OCI-LY1 (cell line): ENCODE results near the gene SLC39A2.

ENCODE experiments used
- EZH2 ChIP-seq: fragments of 200-600 bp; sonication (generic), shearing (Covaris generic); IDR thresholded peaks from 2 replicates; pipeline ENCODE4 v1.8.0; 2017; ENCODE audit warnings: borderline replicate concordance, mixed run types, mild to moderate bottlenecking, antibody characterized with exemption, low read length, moderate library complexity, mixed read lengths
- TF ChIP-seq, protein P1 (sequence below): fragments of 200-600 bp; sonication (generic), shearing (Covaris generic); IDR thresholded peaks from 2 replicates; pipeline ENCODE4 v1.5.1; 2017; ENCODE audit warnings: mild to moderate bottlenecking, antibody characterized with exemption, low read length, moderate library complexity, mixed read lengths

- no peak for TF ChIP-seq EZH2
- TF ChIP-seq, protein P1, sequence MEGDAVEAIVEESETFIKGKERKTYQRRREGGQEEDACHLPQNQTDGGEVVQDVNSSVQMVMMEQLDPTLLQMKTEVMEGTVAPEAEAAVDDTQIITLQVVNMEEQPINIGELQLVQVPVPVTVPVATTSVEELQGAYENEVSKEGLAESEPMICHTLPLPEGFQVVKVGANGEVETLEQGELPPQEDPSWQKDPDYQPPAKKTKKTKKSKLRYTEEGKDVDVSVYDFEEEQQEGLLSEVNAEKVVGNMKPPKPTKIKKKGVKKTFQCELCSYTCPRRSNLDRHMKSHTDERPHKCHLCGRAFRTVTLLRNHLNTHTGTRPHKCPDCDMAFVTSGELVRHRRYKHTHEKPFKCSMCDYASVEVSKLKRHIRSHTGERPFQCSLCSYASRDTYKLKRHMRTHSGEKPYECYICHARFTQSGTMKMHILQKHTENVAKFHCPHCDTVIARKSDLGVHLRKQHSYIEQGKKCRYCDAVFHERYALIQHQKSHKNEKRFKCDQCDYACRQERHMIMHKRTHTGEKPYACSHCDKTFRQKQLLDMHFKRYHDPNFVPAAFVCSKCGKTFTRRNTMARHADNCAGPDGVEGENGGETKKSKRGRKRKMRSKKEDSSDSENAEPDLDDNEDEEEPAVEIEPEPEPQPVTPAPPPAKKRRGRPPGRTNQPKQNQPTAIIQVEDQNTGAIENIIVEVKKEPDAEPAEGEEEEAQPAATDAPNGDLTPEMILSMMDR: no peak
Measured at GRCh38 chr14:21001218-21001617, 2.1 kb downstream of the SLC39A2 start.
